Stimulated activated CD4-positive, alpha-beta T cell treated with anti-CD3 and anti-CD28 coated beads, Interleukin-12 subunit alpha, Interleukin-12 subunit beta, amount 100 ng/mL, for 48 hours (primary cell): ENCODE data around the gene C14orf180.

Experiments
- DNase-seq, 3 donors: peaks; one replicate each; pipeline ENCODE4 v3.0.0-alpha.2; 2020; ENCODE audit warnings: low read depth in 2 of 3, low spot score in 1 of 3

The C14orf180 gene

GRCh38 chr14:104560586-104560945 lies 19.0 kb upstream of the C14orf180 start:
- DNase-seq: no peak

GRCh38 chr14:104561124-104561557 lies 18.4 kb upstream of the C14orf180 start:
- no peak for DNase-seq

DNA sequence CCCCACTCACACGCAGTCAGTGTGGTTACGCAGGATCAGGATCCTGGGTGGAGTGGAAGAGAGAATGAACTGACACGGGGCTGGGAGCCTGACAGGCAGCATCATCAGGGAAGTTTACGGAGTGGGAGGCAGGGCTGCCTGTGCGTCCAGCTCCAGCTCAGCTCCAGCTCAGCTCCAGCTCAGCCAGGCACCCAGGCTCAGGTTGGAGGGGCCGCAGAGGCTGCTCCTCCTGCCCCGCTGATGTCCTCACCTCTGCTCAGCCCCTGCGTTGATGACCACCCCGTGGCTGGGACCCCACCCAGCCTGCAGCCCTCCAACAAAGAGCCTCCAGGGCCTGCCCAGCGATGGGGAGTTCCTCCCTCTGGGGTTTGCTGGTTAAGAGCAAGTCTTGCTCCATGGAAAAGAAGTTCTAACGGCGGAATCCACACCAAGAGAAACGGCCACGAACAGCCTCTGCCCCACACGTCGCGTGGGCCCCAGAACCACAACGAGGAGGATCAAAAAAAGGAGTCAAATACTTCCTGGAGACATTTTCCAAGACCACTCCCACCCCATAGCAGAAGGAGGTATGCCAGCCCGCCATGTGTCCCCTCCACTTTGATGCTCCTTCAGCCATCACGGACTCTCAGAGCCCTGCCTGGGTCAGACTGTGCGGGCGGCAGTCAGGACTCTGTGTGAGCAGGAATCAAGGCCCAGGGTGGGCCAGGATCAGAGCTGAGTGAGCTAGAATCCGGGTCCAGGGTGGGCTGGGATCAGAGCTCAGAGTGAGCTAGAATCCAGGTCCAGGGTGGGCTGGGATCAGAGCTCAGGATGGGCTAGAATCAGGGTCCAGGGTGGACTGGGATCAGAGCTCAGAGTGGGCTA lies 17.7 kb upstream of the C14orf180 start:
- no peak for DNase-seq

DNA sequence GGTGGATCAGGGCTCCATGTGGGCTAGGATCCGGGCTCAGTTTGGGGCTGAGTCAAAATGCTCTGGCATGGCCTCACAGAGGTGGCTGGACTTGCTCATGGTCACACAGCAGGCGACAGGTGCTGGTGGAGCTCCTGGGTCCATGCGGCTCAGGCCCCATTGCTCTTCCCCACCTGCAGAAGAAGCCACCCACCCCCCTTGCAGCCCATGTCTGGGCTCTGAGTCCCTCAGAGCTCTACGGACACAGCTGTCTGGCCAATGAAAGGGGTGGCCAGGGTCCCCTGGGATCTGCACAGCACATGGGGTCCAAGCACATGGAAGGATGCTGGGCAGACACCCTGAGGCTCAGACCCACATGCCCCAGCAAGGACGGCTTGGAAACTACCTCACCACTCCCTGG lies 17.0 kb upstream of the C14orf180 start:
- no peak for DNase-seq

DNA sequence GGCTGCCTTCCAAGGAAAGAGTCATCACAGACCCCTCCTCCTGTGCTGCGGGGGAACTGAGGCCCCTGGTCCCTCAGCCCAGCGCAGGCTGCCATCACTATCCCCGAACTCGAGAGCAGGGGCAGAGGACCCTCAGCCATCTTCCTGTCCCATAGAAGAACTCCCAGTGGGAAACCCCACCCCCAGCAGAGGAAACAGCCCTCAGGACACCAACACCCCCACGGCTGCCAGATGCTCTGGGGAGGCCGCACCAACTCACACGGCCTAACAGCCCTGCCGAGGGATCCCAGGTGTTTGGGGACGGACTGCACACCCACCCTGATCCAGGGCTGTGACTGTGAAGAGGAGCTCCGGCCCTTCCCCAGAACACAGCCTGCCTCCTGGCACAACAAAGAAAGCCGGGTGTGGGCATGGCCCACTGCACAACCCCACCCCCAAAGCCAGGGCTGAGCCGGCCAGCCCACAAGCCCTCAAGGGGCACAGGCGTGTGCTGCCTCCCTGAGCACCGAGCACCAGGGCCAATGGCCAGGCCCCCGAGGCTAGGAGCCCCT lies 16.3 kb upstream of the C14orf180 start:
- no peak for DNase-seq

DNA sequence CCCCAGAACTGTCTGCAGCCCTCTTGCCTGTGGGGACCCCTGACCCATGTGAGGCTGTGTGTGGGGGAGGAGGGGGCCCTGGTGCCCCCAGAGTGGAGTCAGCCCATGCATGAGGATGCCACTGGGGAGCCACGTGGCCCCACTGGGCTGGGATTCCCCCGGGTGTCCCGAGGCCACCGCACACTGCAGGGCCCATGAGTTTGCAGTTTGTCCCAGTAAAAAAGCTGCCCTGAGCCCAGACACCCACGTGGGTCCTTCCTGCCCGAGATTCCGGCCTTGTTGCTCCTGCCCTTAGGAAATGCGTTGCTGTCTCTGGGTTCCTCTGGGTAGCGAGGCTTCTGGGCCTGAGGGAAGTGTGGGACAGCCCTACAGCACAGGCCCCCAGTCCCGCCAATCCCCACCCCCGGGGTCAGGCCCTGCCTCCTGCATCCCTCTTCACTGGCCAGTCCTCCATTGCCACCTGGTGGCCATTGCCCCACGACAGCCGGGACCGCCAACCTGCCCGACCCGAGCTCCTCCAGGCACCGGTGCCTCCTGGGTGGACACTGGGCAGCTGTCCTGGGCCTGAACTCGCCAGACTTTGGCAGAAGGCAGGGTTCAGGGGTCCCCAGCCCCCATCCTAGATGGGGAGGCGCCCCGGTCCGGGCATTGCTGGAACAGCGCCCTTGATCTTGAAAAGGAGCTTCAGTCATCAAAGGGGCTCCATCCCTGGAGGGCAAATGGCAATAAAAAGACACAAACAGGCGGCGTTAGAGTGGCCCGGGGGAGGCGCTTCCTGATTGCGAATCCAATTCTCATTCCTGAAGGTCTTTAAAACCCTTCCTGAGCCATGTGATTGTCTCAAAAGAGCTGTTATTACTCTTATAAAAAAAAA lies 15.6 kb upstream of the C14orf180 start:
- peak; percentile 45 to 57 (median 56) for DNase-seq

- DNase-seq: no peak
These were observed 14.6 kb upstream of the C14orf180 start for GRCh38 chr14:104564744-104565679.

DNA sequence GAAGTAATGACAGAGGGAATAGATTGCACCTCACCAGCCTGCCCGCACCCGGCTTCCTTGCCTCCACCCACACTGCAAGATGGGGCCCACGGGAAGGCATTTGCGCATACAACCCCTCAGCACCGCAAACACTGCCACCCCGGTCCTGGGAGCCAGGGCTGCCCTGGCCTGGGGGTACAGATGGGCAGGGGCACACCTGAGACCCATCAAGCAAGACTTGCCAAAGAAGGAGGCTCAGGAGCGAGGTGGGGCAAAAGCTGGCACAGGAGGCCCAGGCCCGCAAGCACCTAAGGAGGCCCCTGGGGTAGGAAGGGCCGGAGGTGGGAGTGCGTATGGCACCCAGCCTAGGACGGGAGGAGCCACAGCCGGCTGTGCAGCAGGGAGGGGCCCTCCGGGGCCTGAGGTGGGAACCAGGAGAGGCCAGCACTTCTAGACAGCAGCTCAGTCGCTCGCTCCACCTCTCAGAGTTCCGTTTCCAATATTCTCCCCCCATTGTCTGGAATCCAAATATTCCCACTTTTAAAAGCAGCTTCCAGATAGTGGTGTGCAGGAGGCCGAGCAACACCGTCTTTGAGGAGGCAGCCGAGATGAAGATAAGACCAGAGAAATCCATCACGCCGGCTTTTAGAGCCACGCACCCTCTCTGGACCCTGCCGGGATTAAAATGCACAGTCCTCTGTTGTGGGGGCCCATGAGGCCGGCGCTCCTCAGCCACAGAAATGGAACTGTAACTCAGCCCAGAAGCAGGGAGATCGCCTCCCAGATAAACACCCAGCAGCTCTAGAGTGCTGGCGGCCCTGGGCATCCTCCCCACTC lies 12.2 kb upstream of the C14orf180 start:
- DNase-seq: no peak

DNA sequence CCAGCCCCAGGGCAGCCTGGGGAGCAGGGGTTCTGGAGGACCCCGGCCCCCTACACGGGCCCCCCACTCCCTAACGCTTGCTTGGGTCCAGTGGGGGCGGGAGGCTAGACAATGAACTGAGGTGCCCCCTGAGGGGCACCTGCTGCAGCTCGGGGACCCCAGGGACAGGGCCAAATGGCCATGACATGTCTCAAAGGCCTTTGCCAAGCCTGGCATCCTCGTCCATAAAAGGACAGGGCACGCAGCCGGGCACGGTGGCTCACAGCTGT lies 11.7 kb upstream of the C14orf180 start:
- DNase-seq: no peak

DNA sequence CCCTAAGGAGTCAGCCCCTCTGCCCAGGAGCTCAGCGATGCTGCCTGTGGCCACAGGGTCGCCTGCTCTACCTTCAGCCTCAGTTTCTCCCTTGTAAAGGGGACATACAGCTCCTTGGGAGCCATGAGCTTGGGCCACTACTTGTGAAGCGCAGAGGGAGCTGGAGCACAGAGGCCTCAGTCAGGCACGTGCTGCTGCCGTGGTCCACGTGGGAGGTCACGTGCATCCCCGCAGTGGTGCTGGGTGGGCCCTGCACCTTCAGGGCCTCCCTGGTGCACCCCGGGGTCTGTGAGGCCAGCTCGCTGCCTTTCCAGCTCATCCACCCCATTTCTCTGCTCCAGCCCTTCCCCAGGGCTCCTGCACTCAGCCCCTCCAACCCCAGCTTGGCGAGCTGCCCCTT lies 10.9 kb upstream of the C14orf180 start:
- DNase-seq: no peak

DNA sequence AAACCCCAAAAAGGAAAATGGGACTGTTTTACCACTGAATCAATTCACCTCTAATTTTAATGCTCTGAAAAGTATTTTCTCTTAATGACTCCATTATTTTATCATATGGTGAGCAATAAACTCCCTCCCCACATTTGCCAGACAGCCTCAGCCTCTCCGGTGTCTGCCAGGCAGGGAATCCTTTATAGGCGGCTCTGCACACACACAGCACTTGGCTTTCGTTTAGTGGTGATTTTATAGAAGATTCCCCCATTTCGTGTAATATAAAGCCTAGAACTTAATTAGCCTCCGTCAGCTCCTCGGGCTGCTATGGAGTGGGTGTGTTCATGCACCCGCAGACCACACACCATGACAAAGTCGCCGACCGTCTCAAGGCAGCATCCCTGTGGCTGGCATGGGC lies 10.1 kb upstream of the C14orf180 start:
- no peak for DNase-seq

DNA sequence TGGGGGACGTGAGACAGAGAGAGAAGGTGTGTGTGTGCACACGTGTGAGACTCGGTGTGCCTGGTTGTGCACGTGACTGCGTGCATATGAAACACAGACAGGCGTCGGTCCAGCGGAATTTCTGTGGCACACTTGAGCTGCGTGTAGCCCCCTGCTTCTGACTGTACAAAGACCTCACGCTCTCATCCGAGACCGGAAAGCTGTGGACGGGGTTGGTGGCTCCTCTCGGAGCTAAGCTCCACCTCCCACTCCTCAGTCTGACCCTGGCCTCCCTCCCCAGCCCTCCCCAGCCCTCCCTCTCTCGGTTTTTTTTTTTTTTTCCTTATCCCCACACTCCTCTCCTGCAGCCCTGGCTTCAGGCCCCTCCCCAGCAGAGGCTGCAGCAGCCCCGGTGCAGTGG lies 8.3 kb upstream of the C14orf180 start:
- no peak for DNase-seq

- no peak for DNase-seq
These were observed 7.4 kb upstream of the C14orf180 start for GRCh38 chr14:104572024-104572626.

DNA sequence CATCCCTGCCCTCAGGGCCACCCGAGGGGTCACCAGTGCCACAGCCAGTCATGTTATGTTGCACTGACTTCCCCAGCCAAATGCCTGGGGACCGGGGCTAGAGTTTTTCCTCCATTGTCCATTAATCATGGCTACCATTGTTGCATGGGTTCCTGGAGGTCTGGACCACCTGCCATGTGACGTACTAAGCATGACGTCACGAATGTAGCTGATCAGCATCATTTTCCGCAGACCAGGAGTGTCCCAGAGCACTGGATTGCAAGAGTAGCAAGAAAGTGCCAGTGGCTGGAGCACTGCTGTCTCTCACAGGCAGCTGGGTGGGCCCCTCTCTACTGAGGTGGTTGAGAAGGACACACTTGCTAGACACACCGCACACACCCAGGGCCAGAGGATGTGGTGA lies 6.9 kb upstream of the C14orf180 start:
- DNase-seq: no peak

- DNase-seq: no peak
These were observed 5.6 kb upstream of the C14orf180 start for GRCh38 chr14:104573930-104574329.

DNA sequence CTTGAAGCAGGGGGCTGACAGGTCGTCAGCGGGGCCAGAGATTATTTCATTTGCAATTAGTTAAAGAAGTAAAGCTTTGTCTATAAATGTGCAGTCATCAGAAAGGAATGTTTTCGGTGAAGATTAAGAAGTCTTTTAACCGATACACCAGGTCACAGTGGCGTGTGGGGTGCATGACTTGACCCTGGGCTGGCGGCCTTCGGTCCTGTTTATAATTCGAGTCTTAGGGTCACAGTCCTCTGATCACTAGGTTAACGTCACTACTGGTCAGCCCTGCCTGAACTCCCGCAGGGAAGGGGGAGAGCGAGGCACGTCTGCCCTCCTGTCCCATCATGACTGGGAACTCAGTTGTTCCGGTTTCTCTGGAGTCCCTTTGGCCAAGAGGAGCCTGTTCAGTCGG lies 5.0 kb upstream of the C14orf180 start:
- DNase-seq: no peak

DNA sequence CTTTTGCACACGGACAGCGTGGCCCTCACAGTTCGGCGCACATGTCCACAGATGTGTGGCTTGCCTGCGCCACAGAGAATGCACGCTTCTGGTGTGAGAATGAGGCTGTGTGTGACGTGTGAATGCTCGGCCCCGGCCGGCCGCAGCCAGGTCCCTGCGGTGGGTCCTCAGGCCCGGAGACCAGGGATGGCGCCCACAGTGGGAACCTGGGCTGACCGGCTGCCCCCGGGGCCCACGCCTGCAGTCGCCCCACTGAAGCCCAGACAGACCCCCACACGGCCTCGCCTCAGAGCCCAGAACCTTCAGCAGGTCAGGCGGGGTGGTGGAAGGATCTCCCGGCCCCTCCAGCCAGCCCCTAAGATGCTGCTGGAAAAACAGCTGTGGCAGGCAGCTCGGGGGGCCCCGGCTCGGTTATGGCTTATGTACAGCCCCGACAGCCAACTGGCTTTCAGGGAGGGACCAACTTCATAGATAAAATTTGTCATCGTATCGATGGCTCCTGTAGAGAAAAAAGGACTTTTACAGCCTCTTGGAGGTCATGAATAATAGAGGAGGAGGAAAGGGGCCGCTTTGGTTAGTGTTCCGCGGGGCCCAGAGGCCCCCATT lies 4.5 kb upstream of the C14orf180 start:
- no peak for DNase-seq

DNA sequence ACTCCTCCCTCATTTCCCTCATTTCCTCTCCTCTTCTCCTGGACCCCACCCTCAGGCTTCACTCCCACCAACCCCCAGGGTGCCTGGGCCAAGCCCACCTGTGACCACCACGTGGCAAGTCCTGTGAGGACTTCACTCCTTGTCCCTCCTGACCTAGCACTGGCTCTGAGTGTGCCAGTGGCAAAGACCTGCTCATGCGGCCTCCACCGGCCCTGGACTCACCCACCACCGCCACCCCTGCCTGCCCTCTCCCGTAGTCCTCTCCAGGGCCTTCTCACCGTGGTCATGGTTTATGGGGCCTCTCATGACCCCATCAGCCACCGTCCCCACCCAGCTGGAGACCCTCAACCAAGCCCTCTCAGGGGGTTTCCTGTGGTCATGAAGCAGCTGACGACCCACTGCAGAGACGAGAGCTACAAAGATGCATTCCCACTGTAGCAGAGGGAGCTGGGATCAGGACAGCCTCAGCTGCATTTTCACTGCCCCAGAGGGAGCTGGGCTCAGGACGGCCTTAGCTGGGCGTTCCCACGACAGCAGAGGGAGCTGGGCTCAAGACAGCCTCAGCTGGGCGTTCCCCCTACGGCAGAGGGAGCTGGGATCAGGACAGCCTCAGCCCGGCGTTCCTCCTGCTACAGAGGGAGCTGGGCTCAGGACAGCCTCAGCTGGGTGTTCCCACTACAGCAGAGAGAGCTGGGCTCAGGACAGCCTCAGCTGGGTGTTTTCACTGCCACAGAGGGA lies 3.2 kb upstream of the C14orf180 start:
- DNase-seq: no peak

GRCh38 chr14:104576970-104577332 lies 2.6 kb upstream of the C14orf180 start:
- DNase-seq: no peak
